NCI-H524 (cell line): ENCODE results near the gene COX20.

ENCODE experiments used
- DNase-seq, 2 experiments: peaks; one replicate each; lab custom pipeline; 2025; lab: John Stamatoyannopoulos, UW

Gene COX20

DNA sequence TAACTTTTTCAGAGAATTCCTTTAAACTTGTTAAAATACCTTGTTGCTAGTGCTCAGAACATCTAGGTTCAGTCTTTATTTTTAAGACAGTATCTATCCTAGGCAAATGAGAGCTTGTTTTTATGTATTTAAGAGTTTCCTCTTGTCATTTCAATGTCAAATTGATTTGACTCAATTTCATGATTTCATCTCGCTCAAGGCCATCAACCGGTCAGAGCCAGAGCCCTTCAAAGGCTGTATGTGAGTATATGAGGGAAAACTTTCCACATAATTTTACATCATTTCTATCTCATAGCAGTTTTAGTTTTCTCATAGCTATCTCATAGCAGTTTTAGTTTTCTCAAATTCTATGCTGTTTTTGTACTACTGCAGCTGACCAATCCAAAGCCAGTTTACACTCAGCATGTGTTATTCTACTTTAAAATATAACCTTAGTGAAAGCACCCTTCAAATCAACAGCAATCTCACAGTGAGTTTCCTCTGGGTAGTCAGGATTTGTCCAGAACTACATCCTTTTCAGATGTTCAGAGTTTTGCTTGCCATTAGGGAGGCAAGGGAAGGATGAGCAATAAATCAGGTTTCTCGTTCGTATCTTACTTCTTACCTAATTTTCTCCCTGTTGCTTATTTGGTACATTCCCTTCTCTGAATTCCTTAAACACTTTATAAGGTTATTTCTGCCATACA, 16.2 kb downstream of the COX20 start:
- DNase-seq: no peak

- DNase-seq: no peak
Measured at GRCh38 chr1:244852694-244853093, 17.2 kb downstream of the COX20 start.

- no peak for DNase-seq
Measured at GRCh38 chr1:244854166-244854565, 18.7 kb downstream of the COX20 start.

- DNase-seq: no peak
Measured at GRCh38 chr1:244854865-244855578, 19.6 kb downstream of the COX20 start.

- no peak for DNase-seq
Measured at GRCh38 chr1:244857761-244858160, 22.3 kb downstream of the COX20 start.

GRCh38 chr1:244858357-244858756, 22.9 kb downstream of the COX20 start:
- no peak for DNase-seq

DNA sequence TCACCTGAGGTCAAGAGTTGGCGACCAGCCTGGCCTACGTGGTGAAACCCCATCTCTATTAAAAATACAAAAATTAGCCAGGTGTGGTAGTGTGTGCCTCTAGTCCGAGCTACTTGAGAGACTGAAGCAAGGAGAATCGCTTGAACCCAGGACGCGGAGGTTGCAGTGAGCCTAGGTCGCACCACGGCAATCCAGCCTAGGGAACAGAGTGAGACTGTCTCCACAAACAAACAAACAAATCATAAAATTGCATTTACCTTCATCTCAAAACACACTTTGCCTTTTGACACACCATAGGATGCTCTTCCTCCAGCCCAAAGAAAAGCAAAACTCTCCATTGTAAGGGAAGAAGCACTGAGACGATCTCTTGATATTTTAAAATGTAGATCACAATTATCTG, 24.6 kb downstream of the COX20 start:
- DNase-seq: no peak

GRCh38 chr1:244860914-244861610, 25.6 kb downstream of the COX20 start:
- DNase-seq: peak in 1 of 2 experiments; percentile 41

DNA sequence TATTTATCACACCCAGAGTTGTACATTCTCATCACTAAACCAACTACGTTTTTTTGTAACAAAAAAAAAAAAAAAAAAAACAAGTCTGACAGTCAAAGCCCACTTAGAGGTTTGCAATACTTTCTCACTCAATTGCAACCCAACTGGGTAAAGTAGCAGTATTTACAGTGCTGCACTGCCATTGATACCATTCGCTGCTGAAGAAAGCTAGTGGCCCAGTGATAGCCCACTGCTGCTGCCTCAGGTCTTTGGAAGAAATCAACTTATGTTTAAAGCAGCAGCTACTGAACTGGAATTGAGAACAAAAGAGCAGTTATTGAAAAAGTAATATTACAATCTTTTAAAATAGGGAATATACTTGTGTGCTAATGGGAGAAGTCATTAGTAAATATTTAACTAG, 26.2 kb downstream of the COX20 start:
- DNase-seq: no peak

GRCh38 chr1:244862354-244862698, 26.9 kb downstream of the COX20 start:
- DNase-seq: peak in 1 of 2 experiments; percentile 42

- peak; percentile 89 to 90 for DNase-seq
Measured at GRCh38 chr1:244862699-244863490, 27.4 kb downstream of the COX20 start.

- no peak for DNase-seq
Measured at GRCh38 chr1:244863491-244864252, 28.2 kb downstream of the COX20 start.

DNA sequence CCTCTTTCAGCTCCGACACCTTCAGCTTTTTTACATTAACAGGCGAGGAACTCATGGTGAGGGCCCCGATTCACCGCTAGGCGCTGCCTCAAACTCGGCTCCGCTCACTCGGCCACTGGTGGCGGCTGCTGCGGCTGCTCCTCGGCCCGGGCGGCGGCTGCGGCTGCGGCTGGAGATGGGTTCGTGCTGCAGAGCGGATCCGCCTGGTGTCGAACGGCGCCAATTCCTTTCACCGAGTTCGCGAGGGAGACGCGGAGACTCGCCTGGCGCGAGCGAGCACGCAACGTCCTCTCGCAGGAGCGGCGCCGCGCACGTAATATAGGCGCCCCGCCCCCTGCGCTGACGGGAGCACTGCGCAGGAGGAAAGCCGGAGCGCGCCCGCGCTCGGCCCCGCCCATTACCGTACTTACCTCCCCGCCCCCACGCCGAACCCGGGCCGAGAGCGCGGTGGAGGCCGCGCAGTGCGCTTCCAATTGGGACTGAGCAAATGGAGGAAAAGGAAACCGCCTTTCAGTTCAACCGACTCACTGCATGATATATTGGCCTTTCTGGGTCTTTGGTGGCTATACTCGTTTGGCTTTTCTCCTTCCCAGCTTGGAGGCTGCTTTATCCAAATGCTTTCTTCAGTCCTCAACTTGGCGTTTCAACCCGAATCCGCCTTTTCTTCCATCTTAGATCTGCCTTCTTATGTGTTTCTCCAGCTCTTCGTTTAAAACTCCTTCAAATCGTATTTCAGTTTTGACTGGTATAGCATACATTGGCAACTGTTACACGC, 29.0 kb downstream of the COX20 start, which contains the start of gene HNRNPU:
Gene HNRNPU (minus strand): TSS at position 291 of the 775 bp plus-strand sequence. CDS start 236 bp downstream, at position 55.
- peak; percentile 81 to 94 for DNase-seq

- DNase-seq: peak in 1 of 2 experiments; percentile 49
Measured at GRCh38 chr1:244865028-244865371, 29.5 kb downstream of the COX20 start.

DNA sequence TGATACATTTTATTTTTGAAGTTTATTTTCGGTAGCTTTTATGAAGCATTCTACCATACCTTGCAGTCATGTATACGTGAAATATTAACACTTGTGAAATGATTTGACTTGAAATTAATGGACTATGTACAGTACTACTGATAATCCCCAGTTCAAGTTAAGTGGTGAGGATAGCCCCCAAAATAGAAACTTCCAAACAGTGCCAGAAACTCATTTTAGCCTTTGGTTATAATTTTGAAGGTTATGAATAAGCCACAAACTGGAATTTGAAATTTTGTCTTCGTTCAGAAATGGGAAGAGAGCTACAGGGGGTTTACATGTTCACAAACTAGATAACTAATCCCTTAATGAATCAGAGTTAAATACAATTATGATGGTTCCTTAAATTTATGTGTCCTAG, 30.4 kb downstream of the COX20 start:
- no peak for DNase-seq

DNA sequence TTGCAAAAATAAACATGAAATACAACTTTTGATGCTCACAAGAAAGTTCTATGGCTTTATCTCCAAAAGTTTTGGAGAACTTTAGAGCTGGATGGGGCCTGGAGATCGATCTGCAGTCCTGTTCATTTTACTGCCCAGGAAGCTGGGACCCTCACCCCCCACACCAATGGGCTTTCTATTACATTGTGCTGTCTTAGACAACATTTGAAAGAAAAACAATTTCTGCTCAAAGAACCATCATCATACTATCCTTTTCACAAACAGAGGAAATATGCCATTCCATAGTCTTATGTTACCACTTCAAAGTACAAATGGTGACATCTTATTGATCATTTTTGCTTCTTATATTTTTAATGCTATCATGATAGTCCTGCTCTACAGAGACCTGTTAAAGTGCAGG, 30.9 kb downstream of the COX20 start:
- DNase-seq: no peak

GRCh38 chr1:244868484-244869363, 33.3 kb downstream of the COX20 start:
- no peak for DNase-seq

- no peak for DNase-seq
Measured at GRCh38 chr1:244869364-244869827, 33.9 kb downstream of the COX20 start.

GRCh38 chr1:244869950-244870349, 34.5 kb downstream of the COX20 start:
- DNase-seq: no peak
